ENCODE results near the gene BRD1.

The BRD1 gene

GRCh38 chr22:49724030-49724892 is 103.4 kb downstream of the BRD1 start:
- Histone ChIP-seq H3K27ac (peak overlapping the region in 2 of 21 experiments; percentile 2 to 16), H3K4me3 (peak overlapping the region; percentile 4 to 30 (median 26))

- Histone ChIP-seq H3K27ac (no peak overlapping the region), H3K4me3 (no peak overlapping the region)
These were observed 104.1 kb downstream of the BRD1 start for GRCh38 chr22:49723478-49724029.

All from skin epidermis (tissue), 12 donors.